NCI-H526 (cell line): ENCODE data around the gene ACTL10.

ENCODE experiments used
- DNase-seq, 2 experiments: peaks; one replicate each; lab custom pipeline; 2025; lab: John Stamatoyannopoulos, UW

The ACTL10 gene

DNA sequence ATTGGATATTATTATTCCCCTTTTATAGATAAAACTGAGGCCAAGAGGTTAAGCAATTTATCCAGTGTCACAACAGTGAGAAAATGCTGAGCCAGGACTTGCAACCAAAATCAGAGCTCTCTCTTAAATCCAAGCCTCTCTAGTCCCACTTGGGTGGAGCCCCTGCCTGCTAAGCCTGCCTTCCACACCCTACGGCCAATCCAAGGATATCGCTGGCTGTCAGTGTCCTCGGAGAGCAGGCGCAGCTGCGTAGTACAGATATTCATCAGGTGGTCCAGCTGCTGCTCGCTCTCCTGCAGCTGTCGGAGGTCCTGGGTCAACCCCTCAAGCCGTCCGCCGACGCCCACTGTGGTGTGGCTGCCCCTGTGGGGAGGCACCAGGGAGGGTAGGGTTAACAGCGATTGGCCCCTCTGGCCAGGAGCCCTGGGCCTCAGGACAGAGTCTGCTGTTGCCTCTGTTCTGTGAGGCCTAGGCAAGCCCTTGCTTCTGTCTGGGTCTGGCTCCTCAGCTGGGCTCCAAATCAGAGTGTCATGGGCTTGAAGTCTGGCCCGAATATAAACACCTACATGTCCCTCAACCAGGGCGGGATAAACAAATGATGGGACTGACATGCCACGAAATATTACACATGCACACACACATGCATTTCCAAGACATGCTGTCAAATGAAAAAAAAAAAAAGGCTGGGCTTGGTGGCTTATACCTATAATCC, 11.4 kb downstream of the ACTL10 start:
- DNase-seq = no peak

DNA sequence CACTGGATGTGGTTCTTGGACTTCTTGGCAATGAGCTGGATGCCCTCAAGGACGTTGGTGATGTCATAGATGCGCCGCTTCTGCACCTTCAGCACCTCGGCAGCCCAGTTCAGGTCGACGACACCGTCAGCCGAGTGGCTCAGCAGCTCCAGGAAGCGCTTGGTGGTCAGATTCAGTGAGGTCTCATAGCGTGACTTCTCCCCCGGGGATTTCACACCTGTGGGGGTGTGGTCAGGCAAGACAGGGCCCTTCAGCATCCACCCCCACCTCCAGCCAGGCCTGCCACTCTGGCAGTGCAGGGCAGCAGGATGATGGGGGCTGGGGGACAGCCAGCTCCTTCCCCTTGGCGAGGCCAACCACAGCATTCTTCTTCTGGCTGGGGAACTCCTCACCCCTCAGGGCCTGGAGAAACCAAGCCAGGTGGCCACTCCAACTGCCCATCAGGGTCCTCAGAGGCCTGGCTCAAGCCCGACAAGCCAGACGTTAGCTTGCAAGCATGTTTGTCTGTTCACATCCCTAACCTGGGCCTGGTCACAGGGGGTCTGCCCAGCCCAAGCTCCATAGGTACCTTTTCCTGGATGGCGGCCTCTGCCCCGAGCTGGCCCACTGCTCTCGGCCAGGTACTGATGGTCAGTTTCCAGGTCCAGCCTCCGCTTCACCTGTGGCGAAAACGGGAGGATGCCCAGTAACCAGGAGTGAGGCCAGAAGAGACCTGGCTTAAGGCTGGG, 13.2 kb downstream of the ACTL10 start:
- DNase-seq = no peak

DNA sequence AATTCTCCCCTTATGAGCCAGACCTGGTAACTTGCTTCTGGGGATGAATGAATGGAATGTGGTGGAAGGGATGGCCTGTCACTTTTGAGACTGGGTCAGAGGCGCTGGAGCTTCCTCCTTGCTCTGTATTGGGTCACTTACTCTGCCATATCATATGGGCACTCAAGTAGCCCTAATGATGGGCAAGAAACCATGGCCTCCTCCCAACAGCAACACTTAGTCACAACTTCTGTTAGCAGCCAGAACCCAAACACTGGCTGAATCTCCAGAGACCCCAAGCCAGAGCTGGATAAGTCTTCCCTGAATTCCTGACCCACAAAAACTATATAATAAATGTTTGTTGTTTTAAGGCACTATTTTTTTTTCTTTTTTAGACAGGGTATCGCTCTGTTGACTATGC, 13.9 kb downstream of the ACTL10 start:
- DNase-seq = no peak

DNA sequence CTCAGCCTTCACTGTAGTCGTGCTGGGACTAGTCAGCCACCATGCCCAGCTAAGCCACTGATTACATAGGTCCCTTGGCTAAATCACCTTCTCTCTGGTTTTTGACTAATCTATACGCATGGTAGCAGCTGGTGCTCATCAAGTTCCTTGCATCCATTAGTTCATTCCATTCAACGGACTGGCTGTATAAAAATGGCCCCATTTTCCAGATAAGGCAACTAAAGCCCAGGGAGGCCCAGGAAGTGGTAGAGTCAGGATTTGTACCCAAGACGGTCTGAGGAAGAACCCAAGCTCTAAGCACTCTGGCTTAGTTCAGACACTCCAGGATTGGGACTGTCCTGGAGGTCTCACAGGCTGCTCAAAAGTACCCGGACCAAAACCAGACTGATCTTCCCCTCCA, 14.5 kb downstream of the ACTL10 start:
- no peak for DNase-seq

DNA sequence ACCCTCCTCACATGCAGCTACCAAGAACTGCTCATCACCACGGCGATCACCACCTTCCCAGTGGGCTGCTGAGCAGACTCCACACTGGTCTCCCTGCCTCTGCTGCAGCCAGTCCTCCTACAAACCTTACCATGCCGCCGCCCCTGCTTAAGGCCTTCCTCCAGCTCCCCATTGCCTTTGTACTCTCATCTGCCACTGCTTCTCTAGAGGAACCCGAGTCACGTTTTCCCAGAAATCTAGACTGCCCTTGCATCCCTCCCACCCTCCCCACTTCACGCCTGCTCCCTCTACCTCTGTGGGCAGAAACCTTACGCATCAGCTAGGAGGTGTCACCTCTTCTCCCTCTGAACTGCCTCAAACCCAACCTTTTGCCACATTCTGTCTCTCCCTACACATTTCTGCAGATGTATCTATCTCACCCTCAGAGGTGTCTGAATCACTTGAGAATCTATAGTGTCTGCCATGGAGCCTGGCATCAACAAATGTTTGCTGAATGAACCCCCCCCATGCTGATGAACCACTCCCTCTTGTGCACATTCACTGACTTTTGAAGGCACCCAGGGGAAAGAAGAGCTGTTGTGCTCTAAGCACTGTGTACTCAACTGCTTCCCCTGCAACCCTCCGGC, 15.1 kb downstream of the ACTL10 start:
- DNase-seq = no peak

DNA sequence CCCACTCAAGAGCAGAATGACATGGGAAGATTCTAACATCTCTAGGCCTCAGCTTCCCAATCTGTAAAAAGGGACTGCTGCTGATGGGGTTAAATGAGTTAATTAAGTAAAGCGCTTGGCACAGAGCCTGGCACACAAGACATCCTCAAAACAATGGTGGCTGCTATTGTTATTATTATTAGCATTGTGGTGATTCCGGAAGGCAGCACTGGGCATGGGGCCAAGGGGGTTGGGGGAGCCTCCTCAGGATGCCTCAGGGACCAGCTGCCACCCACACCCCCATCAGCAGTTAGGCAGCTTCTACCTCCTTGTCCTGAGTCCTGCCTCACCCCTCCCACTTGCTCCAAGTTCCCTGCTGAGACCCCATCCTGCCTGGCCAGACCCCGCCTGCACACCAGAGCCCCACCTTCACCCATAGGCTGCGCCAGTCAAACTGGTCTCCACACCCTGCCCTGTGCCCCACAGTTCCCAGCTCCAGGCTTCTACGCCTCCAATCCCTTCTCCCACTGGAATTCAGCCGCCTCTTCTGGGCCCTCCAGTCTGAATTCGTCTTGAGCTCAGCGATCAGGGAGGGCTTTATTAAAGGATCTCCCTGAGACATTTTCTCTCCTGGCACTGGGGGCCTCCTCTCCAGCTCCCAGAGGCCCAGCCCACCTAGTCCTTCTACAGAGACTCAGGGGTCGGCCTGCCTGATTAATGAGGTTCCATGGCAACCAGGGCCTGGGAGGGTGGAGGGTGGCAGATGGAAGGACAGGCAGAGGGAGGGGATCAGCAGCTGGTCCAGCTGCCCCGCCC, 18.0 kb downstream of the ACTL10 start:
- peak in 1 of 2 experiments; percentile 65 for DNase-seq

DNA sequence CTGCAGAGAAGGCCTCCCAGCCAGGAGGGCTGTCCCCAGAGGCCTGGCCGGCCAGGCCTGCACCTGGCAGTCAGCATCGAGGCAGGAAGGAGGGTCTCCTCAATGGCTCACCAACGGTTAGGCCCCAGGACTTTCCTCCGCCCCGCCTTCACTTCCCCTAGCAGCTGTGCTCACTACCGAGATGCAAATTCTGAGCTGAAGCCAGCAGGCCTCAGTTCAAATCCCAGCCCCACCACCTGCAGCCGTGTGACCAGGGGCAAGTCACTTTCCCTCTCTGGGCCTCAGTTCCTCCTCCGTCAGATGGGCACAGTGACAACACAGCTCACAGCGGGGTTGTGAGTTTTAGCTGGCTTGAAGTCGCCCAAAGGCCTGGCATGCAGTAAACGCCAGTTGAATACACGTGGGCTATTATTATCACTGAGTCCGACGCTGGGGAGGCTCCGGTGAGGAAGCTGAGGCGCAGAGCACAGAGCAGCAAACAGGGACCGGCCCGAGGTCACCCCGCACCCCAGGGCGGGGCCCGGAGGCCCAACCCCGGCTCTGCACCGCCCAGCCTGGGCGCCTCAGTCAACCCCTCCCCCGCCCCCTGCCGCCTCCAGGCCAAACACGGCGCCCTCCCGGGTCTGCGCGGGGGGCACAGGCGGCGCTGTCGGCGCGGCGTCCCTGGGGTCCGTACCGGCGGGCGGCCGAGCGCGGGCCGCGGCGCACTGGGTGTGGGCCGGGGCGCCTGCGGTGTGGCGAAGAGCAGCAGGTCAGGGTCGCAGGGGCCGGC, 18.8 kb downstream of the ACTL10 start:
- peak; percentile 80 to 94 for DNase-seq

DNA sequence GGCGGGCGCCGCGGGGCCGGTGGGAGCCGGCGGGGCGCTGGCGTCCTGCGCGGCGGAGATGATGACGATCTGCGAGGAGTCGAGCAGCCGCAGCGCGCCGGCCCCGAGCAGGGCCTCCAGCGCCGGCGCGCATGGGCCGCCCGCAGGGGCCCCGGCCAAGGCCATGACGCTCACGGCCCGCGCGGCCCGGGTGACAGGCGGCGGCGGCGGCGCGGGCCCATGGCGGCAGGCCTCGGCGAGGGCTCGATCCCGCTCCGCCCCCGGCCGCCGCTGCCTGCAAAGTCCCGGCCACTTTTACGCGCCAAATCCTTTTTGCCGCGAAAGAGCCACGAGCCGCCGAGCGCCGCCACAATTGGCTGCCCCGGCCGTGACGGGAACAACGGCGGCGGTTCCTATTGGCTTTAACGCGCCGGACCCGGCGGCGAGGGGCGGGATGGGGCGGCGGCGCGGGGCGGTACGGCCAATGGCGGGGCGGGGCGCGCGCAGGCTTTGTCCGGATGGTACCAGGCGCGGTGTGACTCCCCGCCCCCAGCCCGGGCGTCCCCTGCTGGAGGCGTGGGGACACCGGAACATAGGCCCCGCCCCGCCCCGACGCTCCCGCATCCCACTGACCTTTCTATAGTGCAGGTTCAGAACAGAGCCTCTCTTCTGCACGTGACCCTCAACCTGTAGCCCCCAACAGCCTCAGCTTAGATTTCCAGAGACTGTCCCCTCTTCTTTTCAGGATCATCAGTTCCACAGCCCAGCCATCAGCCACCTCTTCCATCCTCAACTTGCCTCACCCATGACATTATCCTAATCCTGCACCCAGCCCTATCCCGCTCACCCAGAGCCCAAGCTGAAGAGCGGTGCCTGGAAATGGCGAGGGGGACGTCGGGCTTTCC, 19.6 kb downstream of the ACTL10 start, which contains the start of gene E2F1:
Gene E2F1 (minus strand): TSS at position 286 of the 884 bp plus-strand sequence. CDS start 121 bp downstream, at position 165.
- DNase-seq = peak; percentile 88 to 99

DNA sequence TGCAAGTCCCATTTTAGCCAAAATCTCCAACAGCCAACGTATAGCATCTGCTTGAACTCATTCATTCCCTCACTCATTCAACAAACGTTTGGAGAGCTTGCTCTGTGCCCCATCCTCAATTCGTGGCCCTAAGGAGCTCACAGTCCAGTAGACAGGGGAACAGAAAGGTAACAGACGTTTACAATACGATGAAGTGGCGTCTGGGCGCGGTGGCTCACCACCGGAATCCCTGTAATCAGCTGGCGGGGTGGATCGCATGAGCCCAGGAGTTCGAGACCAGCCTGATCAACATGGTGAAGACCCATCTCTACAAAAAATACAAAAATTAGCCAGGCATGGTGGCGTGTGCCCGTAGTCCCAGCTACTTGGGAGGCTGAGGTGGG, 20.2 kb downstream of the ACTL10 start:
- no peak for DNase-seq

DNA sequence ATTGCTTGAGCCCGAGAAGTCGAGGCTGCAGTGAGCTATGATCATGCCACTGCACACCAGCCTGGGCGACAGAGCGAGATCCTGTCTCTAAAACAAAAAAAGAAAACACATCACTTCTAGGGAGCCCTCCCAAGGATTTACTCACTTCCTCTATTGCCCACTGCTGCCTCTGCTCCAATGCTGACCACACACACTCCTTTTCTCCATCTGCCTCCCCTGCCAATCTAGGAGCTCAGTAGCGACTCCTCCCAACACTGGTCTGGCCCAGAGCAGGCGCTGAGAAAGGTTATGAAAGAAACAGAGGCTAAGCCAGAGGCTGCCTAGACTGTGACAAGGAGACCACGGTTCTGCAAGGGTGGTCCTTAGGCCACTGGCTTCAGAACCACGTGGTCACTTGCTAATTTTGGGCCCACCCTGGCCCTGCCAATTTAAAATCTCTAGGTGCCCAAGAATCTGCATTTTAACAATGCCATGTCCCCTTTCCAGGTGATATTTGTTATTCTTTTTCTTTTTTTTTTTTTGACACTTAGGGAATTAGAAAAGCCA, 20.7 kb downstream of the ACTL10 start:
- no peak for DNase-seq

DNA sequence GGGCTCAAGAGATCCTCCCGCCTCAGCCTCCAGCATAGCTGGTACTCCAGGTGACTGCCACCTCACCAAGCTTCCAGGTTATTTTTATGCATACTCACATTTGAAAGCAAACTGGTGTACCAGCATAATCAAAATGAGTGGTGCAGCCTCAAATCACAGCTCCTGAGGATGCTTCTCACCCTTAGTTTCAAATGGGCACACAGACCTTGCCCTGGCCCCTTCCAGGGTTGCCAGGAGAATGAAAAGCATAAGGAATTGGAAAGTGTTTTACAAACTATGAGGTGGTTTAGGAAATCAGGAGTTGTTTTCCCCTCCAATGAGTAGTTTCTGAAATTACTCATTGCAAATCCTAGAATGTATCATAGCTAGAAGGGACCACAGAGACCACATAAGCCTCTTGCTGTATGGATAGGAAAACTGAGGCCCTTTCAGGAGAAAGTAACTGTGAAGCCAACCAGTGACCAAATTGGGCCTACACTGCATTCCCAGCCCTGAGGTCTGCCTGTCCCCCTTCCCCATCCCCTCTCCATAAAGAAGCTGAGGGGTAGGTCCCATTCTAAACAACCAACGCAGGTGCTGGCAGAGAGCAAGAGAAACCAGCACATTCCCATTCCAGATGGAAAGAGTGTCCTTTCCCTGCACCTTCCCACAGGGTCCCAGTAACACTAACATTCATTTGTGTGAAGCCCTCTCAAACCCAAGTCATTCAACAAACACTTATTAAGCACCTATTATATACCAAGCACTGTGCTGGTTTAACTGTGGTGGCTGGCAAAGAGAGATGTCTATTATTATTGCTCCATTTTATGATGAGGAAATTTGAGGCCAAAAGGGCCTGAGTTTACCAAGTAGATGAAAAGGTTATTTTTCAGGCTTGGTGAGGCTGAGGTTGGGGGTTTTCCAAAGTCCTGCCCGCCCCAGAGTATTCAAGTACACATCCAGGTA, 21.5 kb downstream of the ACTL10 start:
- no peak for DNase-seq

DNA sequence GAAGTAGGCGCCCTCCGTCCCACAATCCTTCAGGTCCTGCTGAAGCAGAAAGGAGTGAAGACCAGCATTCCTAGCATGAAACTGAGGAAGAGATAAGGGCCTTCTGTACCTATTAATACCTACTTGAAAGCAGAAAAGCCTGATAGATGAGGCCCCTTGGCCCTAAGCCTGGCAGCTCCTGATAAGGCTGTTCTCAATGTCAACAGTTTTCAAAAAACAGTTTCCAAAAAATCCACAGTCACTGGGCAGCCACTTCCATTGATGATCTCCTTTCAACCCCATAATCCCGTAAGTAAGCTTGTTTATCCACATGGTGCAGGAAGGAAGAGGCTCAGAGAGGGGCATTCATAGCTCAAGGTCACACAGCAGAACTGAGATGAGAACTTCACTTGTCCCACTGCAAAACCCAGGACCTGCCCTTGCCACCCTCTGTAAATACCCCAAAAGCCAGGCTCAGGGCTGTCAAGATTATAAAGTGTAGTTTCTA, 22.2 kb downstream of the ACTL10 start:
- DNase-seq = no peak

DNA sequence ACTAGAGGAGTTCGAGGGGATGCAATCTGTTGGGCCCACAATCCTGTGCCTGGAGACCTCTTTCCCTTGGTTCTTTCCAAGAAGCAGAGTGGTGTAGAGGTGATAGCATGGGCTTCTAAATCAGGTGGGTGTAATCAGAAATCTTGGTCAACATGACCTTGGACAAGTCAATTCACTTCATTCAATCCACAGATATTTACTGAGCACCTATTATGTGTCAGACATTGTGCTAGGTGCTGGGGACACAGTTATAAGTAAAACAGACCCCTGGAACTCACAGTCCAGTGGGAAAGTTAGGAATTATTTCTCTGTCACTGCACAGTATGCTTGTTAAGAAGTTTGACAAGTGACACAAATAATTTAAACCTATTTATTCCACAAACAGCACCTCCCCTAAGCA, 22.8 kb downstream of the ACTL10 start:
- no peak for DNase-seq

DNA sequence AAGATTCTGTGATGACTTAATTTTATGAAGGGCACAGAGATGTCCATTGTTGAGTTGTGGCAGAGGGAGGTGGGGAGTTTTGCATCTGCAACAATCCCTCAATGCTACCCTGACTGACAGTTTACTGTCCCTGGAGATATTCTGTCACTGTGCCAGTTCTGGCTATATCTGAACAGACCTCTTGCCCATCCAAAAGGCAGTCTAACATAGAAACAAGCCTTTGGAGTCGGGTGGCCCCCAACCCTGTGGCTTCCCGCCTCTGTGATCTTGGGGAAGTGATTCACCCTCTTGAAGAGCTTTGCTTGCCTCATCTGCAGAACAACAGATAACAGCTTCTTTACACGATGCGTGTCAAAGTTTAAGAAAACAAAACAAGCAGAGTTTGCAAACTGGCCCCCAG, 23.2 kb downstream of the ACTL10 start:
- DNase-seq = no peak

DNA sequence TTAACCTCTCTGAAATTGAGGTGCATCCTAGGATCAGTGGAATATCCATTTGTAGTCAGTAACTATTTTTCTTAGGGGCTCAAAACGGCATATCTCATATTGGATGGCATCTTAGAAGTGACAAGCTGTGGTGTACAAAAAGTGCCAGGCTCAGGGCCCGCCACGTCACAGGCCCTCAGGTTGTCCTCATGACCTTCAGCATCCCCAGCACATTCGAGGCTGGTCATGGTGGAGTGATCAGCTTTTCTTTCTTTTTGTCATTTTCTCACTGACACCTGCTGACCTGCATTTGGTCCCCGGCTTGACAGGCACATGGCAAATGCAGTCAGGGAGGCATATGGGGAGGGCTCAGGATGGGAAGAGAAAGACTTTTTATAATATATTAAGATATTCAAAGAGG, 26.5 kb downstream of the ACTL10 start:
- no peak for DNase-seq

DNA sequence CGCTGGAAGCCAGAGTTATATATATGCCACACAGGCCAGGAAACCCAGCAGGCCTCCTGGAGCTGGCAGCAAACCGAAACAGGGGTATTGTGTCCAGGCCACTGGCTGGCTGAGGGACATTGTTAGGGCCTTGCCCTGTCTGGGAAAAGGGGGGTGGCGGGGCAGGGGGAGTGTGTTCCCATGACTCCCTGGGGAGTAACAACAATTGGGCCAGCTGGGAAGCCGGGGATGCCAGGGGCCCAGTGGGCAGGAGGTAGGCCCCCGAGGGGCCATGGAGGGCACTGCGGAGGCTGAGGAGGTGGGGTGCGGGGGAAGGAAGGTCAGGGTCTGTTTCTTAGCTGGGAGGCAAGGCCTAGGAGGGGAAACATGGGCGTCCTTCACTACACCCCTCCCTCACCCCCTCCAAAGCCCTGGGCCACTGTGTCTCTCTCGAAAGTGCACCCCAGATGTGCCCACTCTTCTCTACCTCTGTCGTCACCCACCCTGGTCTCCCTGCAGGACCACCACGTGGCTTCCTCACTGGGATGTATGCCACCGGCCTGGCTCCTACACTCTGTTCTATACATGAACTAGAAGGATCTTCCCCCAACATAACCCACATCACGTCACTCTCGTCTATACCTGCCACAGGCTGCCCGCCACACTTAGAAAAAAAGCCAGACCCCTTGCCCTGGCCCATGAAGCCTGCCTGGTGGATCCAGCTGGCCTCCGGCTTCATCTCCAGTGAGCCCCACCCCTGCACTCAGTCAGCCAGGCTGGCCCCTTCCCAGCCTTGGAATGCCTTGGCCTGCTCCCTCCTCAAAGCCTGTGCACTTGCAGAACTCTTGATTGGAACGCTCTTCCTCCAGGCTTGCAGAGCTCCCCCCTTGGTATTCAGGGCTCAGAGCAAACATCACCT, 27.2 kb downstream of the ACTL10 start:
- DNase-seq = no peak

DNA sequence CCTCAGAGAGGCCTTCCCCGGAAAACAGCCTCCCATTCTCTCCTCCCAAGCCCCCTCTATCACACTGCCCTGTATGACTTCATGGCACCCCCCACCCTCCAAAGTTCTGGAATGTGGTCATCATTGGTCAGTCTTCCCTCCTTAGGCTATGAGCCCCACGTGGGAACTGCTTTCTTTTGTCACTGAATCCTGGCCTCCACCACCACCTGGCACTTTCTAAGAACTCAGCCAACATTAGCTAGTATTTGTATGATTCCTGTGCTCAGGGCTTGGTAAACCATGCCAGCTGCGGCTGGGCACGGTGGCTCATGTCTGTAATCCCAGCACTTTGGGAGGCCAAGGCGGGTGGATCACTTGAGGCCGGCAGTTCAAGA, 27.9 kb downstream of the ACTL10 start:
- DNase-seq = no peak

DNA sequence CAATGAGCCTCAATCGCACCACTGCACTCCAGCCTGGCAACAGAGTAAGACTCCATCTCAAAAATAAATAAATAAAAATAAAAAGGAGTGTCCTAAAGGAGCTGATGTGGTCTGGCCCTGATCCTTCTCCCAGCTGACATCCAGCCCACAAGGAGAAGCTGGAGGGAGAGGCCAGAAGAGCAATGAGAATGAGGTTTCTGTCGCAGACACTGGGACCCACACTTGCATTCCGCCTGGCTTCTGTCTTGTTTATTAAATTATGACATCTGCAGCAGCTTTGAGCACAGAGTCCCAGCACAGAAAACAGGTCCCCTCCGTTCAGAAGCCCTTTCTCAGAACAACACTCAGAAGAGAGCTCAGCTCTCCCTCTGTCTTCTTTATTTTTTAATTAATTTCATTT, 29.7 kb downstream of the ACTL10 start:
- DNase-seq = no peak
